DOHH2 (cell line): ENCODE data around the gene KRT77.

ENCODE experiments used
- CTCF ChIP-seq: fragments of 200-600 bp; sonication (generic); IDR thresholded peaks from one replicate; pipeline ENCODE4 v1.5.1; 2014; ENCODE audit warnings: antibody characterized with exemption, mild to moderate bottlenecking, low read depth, low read length; ENCODE audit not compliant: poor library complexity, severe bottlenecking
- EZH2phosphoT487 ChIP-seq: fragments of 200-600 bp; sonication (generic); IDR thresholded peaks from 2 replicates; pipeline ENCODE4 v1.6.1; 2017; ENCODE audit warnings: borderline replicate concordance, mild to moderate bottlenecking, antibody characterized with exemption, low read length, moderate library complexity, mixed read lengths

DNA sequence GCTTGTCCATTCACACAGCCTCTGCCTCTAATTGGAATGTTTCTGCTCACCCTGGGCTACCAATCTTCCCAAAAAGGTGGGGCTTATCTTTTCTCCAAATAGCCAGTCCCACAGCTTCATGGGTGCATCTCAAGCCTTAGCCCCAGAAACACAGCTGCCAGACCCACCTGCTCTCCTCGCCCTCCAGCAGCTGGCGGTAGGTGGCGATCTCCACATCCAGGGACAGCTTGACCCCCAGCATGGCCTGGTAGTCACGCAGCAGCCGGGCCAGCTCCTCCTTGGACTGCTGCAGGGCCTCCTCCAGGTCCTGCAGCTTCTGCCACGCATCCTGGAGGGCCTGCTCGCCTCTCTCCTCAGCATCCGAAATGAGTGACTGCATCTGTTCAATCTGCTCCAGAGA is 11.1 kb downstream of the KRT77 start:
- no peak for TF ChIP-seq CTCF
- TF ChIP-seq EZH2phosphoT487, result no peak
